Adrenal gland (tissue), 12 donors: ENCODE results near the gene ERG28. TPM values are rescaled to one million over a fixed set of nuclear protein-coding genes. Genes with fewer than 3 reads are reported as not detected.

Experiments used
- DNase-seq, 7 donors: peaks; one replicate each; pipeline ENCODE4 v3.0.0-alpha.2; 2019 to 2020
- H3K27ac ChIP-seq, 5 donors: fragments of 200-600 bp; sonication (generic) in 4 of 5; 1 replicate in 3 of 5; 2 replicates in 2 of 5; pipeline versions ENCODE4 v1.5.1 to v1.8.0; 2016 to 2020; ENCODE audit warnings: mild to moderate bottlenecking in 1 of 5
- H3K27me3 ChIP-seq: fragments of 200-600 bp; 2 replicates; pipeline ENCODE4 v1.8.0; 2021
- H3K36me3 ChIP-seq, 2 donors: fragments of 200-600 bp; replicated peaks in 1 of 2; 1 replicate in 1 of 2; 2 replicates in 1 of 2; pipeline versions ENCODE4 v1.5.1 to v1.8.0; 2018 to 2022
- H3K4me1 ChIP-seq, 2 donors: fragments of 200-600 bp; replicated peaks in 1 of 2; 1 replicate in 1 of 2; 2 replicates in 1 of 2; pipeline versions ENCODE4 v1.5.1 to v1.8.0; 2018 to 2021
- H3K4me3 ChIP-seq, 4 donors: fragments of 200-600 bp; sonication (generic) in 3 of 4; one replicate each; pipeline ENCODE4 v1.5.1; 2016 to 2018
- H3K9me3 ChIP-seq, 3 donors: fragments of 200-600 bp; sonication (generic) in 1 of 3; replicated peaks in 1 of 3; 1 replicate in 2 of 3; 2 replicates in 1 of 3; pipeline versions ENCODE4 v1.5.1 to v1.8.0; 2016 to 2021
- CTCF ChIP-seq, 6 experiments: fragments of 450-650 bp in 4 of 6; fragments of 200-600 bp in 2 of 6; sonication (generic) in 1 of 6; IDR thresholded peaks; 1 replicate in 5 of 6; 2 replicates in 1 of 6; pipeline versions ENCODE4 v1.5.1 to v1.8.0; 2016 to 2021; ENCODE audit warnings: antibody characterized with exemption in 6 of 6, mild to moderate bottlenecking in 2 of 6, moderate library complexity in 1 of 6
- POLR2A ChIP-seq, 2 donors: fragments of 450-650 bp; IDR thresholded peaks; one replicate each; pipeline ENCODE4 v1.6.1; 2017; ENCODE audit warnings: antibody characterized with exemption in 2 of 2, mild to moderate bottlenecking in 2 of 2, moderate library complexity in 1 of 2
- WGBS, 4 donors: extraction: QIAGEN DNeasy Blood & Tissue Kit in 2 of 4; methylation state at CpG; one replicate each; pipeline versions ENCODE4 v1.1.5 to v1.1.7; 2013 to 2017; 5-methylcytosine and 5-hydroxymethylcytosine counted together
- intact Hi-C, 2 donors: fragments of 100-400 bp; cut with DNase I; formaldehyde crosslinking; loops; one replicate each; pipeline versions ENCODE4 v1.14.1 to v1.15.0; 2022 to 2023
- polyA plus RNA-seq, 3 donors: library from polyadenylated mRNA; stranded (reverse); fragments of 200-250 nt in 2 of 3; fragments of 350-450 nt in 1 of 3; fragmentation: Illumina TruSeq in 1 of 3; extraction: RNeasy Lipid Tissue Mini Kit (QIAGEN cat#74804) in 1 of 3; gene quantifications; one replicate each; pipeline ENCODE4 v1.2.3, GENCODE V29; 2013 to 2014
- total RNA-seq, 9 donors: library from RNA; depleted of rRNA in 4 of 9; stranded (reverse); fragments of >200 nt in 4 of 9; fragments of 120-200 nt in 1 of 9; fragmentation: NEBNext Ultra II Directional in 1 of 9; extraction: Animal tissue kit (Norgen Biotek cat#: 25700) in 1 of 9; gene quantifications; one replicate each; pipeline versions ENCODE4 v1.1.0 to v1.2.4, GENCODE V29; 2013 to 2023
- donor health status: healthy with polysubstance abuse.
- donor health status: Bipolar disorder and iron deficiency.
- donor health status: DM: yes; HTN: yes; CAD: no.
- donor health status: DM: no; HTN: no; CAD: no.
- donor health status: DM: no; HTN: no; CAD: no.
- donor health status: DM: yes; HTN: yes; CAD: no.

ERG28 gene
- total and polyA plus RNA-seq, 12 donors: 12.1 to 106 (median 29.7) TPM

GRCh38 chr14:75655235-75655634 lies 5.4 kb downstream of the ERG28 start:
- H3K9me3 ChIP-seq: no peaks in the 10 kb centered on the region
- DNase-seq: no peak
- H3K4me3 ChIP-seq: no peak overlapping the region
- peaks cover 0 to 38% of the 10 kb centered on the region in 2 donors for H3K36me3 ChIP-seq
- intact Hi-C loops: no loop called here
- H3K27ac ChIP-seq: no peak overlapping the region
- 0% methylated on average over 1 of the region's 1 CpG for WGBS, 4 donors
- TF ChIP-seq CTCF (IDR thresholded peaks at IDR 0.05) (no peak), POLR2A (IDR thresholded peaks at IDR 0.05) (no peak)
- H3K4me1 ChIP-seq: peaks cover 15 to 45% of the 10 kb centered on the region in 2 donors
- no peaks in the 10 kb centered on the region for H3K27me3 ChIP-seq

- TF ChIP-seq CTCF (IDR thresholded peaks at IDR 0.05) (peak; percentile 85 to 97 (median 95)), POLR2A (IDR thresholded peaks at IDR 0.05) (no peak)
- H3K36me3 ChIP-seq: peaks cover 0 to 48% of the 10 kb centered on the region in 2 donors
- peaks cover 8 to 37% of the 10 kb centered on the region in 2 donors for H3K4me1 ChIP-seq
- no peak overlapping the region for H3K4me3 ChIP-seq
- intact Hi-C loops: loop anchor here in 1 of 2 donors (5.0 kb wide), 1 partner anchor 77 kb away; the partner anchor contains the start of gene FLVCR2
- 3 to 6% (median 4%) methylated on average over 4 of the region's 4 CpGs for WGBS, 4 donors
- peak; percentile 76 to 95 (median 86) for DNase-seq
- no peak overlapping the region for H3K27ac ChIP-seq
- no peaks in the 10 kb centered on the region for H3K27me3 ChIP-seq
- no peaks in the 10 kb centered on the region for H3K9me3 ChIP-seq
Observed at GRCh38 chr14:75654127-75654732, 6.4 kb downstream of the ERG28 start.

GRCh38 chr14:75653563-75653962 lies 7.1 kb downstream of the ERG28 start:
- 59 to 91% (median 71%) methylated on average over 1 of the region's 1 CpG for WGBS, 4 donors

More at GRCh38 chr14:75653563-75653962, 7.1 kb downstream of the ERG28 start:
- intact Hi-C loops: loop anchor here (2.0 to 5.0 kb wide), 2 partner anchors 75 to 76 kb away; partner anchors contain the start of gene FLVCR2 (in 2 of the 2)
- H3K27ac ChIP-seq: no peak overlapping the region
- H3K27me3 ChIP-seq: no peaks in the 10 kb centered on the region
- TF ChIP-seq CTCF (IDR thresholded peaks at IDR 0.05) (no peak), POLR2A (IDR thresholded peaks at IDR 0.05) (no peak)
- H3K4me3 ChIP-seq: no peak overlapping the region
- H3K36me3 ChIP-seq: peaks cover 0 to 48% of the 10 kb centered on the region in 2 donors
- no peak for DNase-seq
- H3K4me1 ChIP-seq: peaks cover 5 to 30% of the 10 kb centered on the region in 2 donors
- H3K9me3 ChIP-seq: no peaks in the 10 kb centered on the region
